TTC549 (cell line): ENCODE data around the gene CASKIN2.

ENCODE experiments used
- FAIRE-seq: peaks from 2 replicates; lab custom pipeline; 2012; peaks lifted over from hg19 to GRCh38; lab: Jason Lieb, UNC

The CASKIN2 gene

DNA sequence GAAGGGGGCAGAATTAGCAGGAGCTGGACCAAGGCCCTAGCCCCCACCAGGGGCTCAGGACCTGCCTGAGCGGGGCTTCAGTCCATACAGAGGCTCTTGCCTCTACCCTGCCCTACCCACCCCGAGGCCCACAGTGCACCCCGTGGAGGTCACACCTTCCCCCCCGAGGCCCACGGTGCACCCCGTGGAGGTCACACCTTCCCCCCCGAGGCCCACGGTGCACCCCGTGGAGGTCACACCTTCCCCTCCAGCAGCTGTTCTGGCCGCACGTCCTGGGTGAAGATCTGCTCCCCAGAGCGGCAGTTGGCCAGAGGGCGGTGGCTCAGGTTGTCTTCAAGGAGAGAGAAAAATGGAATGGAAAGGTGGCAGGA, 11.4 kb downstream of the CASKIN2 start:
- FAIRE-seq, result no peak

- no peak for FAIRE-seq
Measured at GRCh38 chr17:75503337-75503950, 11.9 kb downstream of the CASKIN2 start.

DNA sequence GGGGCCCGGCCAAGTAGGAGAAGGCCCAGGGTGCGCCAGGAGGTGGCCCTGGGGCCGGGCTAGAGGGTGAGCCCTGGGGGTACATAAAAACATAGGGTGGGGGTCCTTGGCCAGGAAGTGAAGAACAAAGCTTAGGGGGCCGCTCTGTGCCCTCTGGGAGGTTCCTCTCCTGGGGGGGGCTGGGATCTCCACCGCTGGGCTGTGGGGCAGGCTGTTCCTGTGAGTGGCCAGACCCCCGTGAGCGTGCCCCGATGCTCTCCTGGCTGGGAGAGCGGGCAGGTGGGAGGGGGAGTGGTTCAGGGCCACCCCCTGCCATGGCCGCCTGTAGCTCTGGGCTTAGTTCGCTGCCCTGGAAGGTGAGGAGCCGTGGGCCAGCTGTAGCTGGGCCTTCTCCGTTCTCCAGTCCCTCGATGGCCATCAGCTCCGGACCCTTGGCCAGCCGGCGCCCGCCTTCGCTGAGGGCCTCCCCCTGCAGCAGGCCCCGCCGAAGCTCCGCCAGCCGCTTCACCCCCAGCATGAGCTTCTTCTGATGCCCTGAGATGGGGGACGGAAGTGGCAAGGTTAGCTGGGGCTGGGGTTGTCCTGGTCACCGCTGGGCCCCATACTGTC, 12.5 kb downstream of the CASKIN2 start:
- no peak for FAIRE-seq

- FAIRE-seq, result no peak
Measured at GRCh38 chr17:75502072-75502720, 13.1 kb downstream of the CASKIN2 start.

DNA sequence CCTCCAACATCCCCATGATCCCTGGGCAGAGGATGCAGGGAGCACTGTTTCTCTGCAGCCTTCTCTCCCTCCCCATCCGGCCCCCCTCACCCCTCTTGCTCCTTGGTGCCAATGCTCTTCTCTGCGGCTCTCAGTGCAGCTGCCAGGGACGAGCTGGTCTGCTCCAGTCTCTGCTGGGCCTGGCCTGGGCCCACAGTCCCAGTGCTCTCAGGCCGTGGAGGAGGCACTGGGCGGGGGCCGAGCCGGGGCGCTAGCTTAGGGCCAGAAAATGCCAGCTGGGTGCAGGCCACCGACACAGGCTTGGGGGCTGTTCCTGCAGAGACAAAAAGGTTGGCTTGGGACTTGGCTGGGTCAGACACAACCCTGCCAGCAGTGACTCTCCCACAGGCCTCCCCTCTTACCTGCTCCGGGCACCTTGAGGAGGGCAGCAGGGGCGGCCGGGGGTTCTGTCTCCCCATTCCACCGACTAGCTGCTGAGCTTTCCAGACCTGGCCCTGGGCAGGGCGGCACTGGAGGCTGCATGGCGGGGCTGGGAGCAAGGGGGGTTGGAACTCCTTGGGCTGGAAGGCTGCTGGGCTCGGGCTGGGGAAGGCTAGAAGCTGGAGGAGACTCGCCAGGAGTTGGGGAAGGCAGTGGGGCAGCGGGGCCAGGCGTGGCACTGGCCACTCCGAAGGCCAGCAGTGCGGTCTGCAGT, 13.8 kb downstream of the CASKIN2 start:
- FAIRE-seq, result no peak

DNA sequence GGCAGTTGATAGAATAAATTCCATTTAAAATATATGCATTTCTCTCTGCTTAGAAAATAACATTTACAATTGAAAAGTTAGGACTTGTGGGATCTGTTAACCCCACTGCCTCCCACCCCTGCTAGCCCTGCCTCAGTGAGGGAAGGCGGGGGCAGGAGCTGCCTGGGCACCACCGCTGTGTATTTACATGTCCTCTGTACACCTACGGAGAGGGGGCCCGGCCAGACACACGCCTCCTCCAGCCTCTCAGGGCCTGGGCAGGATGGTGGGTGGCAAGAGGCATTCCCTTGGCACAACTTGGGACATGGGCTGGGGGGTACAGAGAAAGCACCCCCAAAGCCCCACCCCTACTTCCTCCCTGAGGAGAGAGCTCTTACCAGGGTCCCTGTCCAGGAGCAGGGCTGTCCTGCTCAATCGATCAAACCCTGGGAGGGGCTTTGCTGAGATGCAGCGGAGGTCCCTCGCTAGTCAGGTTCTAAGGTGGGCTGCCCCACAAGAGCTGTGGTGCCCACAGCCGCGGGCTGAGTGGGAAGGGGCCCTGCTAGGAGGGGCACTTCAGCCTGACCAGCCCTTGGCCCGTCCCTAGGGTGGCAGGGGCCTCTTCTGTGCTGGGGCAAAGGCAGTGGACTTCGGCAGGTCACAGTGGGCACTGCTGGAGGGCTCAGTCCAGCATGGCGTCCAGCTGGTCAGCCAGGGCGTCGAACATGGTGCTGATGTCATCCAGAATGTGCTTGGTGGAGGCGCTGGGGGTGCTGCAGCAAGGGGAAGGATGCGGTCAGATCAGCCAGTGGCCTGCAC, 14.7 kb downstream of the CASKIN2 start:
- no peak for FAIRE-seq

- FAIRE-seq, result no peak
Measured at GRCh38 chr17:75499313-75500022, 15.9 kb downstream of the CASKIN2 start.

- no peak for FAIRE-seq
Measured at GRCh38 chr17:75498726-75499213, 16.6 kb downstream of the CASKIN2 start.

DNA sequence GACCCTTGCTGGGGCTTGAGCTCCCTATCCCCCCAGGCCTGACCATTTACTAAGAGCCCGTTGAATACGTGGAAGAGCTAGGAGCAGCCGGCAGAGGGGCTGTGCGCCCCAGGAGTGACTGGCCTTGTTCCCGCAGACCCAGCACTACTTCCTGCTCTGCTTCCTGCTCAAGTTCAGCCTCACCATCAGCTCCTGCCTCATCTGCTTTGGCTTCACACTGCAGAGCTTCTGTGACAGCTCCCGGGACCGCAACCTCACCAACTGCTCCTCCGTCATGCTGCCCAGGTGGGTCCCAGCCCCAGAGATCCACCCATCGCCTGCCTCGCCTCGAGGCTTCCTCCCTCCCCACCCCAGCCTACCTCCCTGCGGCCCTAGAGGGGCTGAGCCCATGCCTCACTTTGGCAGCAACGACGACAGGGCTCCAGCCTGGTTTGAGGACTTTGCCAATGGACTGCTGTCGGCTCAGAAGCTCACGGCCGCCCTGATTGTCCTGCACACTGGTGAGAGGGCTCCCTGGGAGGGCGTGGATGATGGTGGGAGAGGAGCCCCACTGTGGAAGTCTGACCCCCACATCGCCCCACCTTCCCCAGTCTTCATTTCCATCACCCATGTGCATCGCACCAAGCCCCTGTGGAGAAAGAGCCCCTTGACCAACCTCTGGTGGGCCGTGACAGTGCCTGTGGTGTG, 17.2 kb downstream of the CASKIN2 start:
- no peak for FAIRE-seq

DNA sequence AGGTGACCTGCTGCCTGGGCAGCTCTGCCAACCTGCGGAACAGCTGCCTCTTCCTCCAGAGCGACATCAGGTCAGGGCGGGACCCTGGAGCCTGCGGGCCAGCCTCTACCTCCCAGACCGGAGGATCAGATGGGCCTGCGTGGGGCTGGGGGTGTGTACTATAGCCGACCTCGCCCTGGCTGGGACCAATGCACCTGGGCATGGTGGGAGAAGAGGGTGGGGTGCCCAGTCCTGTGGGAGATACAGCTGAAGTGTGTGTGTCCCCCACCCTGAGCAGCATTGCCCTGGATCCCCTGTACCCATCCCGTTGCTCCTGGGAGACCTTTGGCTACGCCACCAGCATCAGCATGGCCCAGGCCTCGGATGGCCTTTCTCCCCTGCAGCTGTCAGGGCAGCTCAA, 19.3 kb downstream of the CASKIN2 start:
- no peak for FAIRE-seq

DNA sequence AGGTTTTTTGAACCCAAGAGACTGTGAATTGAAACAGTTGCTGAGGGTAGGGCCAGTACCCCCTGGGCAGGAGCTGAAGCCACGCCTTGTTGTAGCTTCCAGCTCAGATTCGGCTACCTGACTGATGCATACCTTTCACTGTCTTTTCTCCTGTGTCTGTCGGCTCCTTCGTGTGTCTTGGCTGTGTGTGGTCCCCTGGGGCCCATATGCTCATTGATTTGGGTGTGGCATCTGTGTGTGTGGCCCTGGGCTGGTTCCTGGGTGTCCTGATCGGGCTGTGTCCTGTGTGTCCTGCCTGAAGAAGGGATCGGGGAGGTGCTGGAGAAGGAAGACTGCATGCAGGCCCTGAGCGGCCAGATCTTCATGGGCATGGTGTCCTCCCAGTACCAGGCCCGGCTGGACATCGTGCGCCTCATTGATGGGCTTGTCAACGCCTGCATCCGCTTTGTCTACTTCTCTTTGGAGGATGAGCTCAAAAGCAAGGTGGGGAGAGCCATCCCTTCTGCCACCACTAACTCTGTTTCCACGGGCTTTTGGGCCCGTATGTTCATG, 20.9 kb downstream of the CASKIN2 start:
- no peak for FAIRE-seq

- FAIRE-seq, result no peak
Measured at GRCh38 chr17:75493476-75494129, 21.7 kb downstream of the CASKIN2 start.

DNA sequence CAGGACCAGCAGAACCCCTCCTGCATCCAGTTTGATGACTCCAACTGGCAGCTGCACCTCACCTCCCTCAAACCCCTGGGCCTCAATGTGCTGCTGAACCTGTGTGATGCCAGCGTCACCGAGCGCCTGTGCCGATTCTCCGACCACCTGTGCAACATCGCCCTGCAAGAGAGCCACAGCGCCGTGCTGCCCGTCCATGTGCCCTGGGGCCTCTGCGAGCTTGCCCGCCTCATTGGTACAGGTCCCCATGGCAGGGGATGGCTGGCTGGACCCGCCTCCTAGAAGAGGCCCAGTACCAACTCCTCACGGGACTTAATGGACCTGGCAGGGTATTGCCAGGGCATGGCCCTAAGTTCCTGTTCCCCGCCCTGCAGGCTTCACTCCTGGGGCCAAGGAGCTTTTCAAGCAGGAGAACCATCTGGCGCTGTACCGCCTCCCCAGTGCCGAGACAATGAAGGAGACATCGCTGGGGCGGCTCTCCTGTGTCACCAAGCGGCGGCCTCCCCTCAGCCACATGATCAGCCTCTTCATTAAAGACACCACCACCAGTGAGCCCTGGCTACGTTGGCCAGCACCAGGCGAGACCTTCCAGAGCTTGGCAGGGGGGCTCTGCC, 22.7 kb downstream of the CASKIN2 start:
- FAIRE-seq, result no peak

GRCh38 chr17:75491680-75492079, 23.7 kb downstream of the CASKIN2 start:
- FAIRE-seq, result no peak

GRCh38 chr17:75490953-75491649, 24.2 kb downstream of the CASKIN2 start:
- FAIRE-seq, result no peak

GRCh38 chr17:75490173-75490743, 25.1 kb downstream of the CASKIN2 start:
- FAIRE-seq, result no peak

- no peak for FAIRE-seq
Measured at GRCh38 chr17:75489511-75489955, 25.8 kb downstream of the CASKIN2 start.

GRCh38 chr17:75488693-75489510, 26.4 kb downstream of the CASKIN2 start:
- no peak for FAIRE-seq
